MCF 10A (cell line): ENCODE data around the gene PDE6C. TPM values are rescaled to one million over a fixed set of nuclear protein-coding genes. Genes with fewer than 3 reads are reported as not detected.

ENCODE experiments used
- BruUV-seq: library from RNA; stranded (reverse); fragments of 400-500 nt; replicated peaks from 2 replicates; lab custom pipeline; 2021; lab: Mats Ljungman, UMichigan
- CTCF ChIA-PET: fragments of 300-600 bp; sonication (Branson Sonifier 250); formaldehyde crosslinking; extraction: SDS; loops from one replicate; lab custom pipeline; 2021; ENCODE audit warnings: antibody characterized with exemption, inconsistent platforms; lab: Yijun Ruan, JAX
- POLR2A ChIA-PET: fragments of 300-600, 350-650 bp; sonication (Branson Sonifier 250); formaldehyde crosslinking; extraction: SDS; loops from one replicate; lab custom pipeline; 2020; ENCODE audit warnings: antibody characterized with exemption, inconsistent platforms; lab: Yijun Ruan, JAX
- DNase-seq: peaks from one replicate; pipeline ENCODE4 v3.0.0-alpha.2; 2018; ENCODE audit not compliant: unreplicated experiment
- H3K27ac Mint-ChIP-seq: one replicate; pipeline ENCODE4 v1.8.0; 2022; ENCODE audit warnings: mild to moderate bottlenecking, low read depth, mixed read lengths; ENCODE audit not compliant: unreplicated experiment
- H3K27me3 Mint-ChIP-seq: one replicate; pipeline ENCODE4 v1.8.0; 2022; ENCODE audit warnings: mixed read lengths; ENCODE audit not compliant: insufficient read depth, unreplicated experiment
- H3K36me3 Mint-ChIP-seq: one replicate; pipeline ENCODE4 v1.8.0; 2022; ENCODE audit warnings: mild to moderate bottlenecking, moderate library complexity, mixed read lengths; ENCODE audit not compliant: insufficient read depth, unreplicated experiment
- H3K4me1 Mint-ChIP-seq: one replicate; pipeline ENCODE4 v1.8.0; 2022; ENCODE audit warnings: mixed read lengths; ENCODE audit not compliant: insufficient read depth, unreplicated experiment
- H3K4me3 Mint-ChIP-seq: one replicate; pipeline ENCODE4 v1.8.0; 2022; ENCODE audit warnings: mild to moderate bottlenecking, moderate library complexity, mixed read lengths; ENCODE audit not compliant: unreplicated experiment
- H3K9me3 Mint-ChIP-seq: one replicate; pipeline ENCODE4 v1.8.0; 2022; ENCODE audit warnings: mixed read lengths; ENCODE audit not compliant: unreplicated experiment
- CTCF ChIP-seq: fragments of 200-600 bp; IDR thresholded peaks from one replicate; pipeline ENCODE4 v1.8.0; 2022; ENCODE audit warnings: antibody characterized with exemption, mild to moderate bottlenecking; ENCODE audit not compliant: unreplicated experiment
- intact Hi-C: fragments of 100-400 bp; cut with micrococcal nuclease; formaldehyde crosslinking; loops from 2 replicates; pipeline ENCODE4 v1.14.1; 2022
- total RNA-seq: library from RNA; stranded (reverse); gene quantifications from 2 replicates; pipeline ENCODE4 v1.2.3, GENCODE V29; 2022

Gene PDE6C
- total RNA-seq, 1 experiment from 2014 or later, result not detected

GRCh38 chr10:93711891-93712290 lies 99.6 kb downstream of the PDE6C start:
- no peaks in the 10 kb centered on the region for H3K36me3 Mint-ChIP-seq
- no peak overlapping the region for H3K4me3 Mint-ChIP-seq
- no peaks in the 10 kb centered on the region for H3K4me1 Mint-ChIP-seq
- no peak for TF ChIP-seq CTCF
- DNase-seq, result no peak
- H3K27me3 Mint-ChIP-seq, result no peaks in the 10 kb centered on the region
- ChIA-PET POLR2A (no interaction called here), CTCF (no interaction called here)
- no peak overlapping the region for H3K27ac Mint-ChIP-seq
- BruUV-seq, result no TSS peak
- intact Hi-C loops, result no loop called here
- no peaks in the 10 kb centered on the region for H3K9me3 Mint-ChIP-seq

DNA sequence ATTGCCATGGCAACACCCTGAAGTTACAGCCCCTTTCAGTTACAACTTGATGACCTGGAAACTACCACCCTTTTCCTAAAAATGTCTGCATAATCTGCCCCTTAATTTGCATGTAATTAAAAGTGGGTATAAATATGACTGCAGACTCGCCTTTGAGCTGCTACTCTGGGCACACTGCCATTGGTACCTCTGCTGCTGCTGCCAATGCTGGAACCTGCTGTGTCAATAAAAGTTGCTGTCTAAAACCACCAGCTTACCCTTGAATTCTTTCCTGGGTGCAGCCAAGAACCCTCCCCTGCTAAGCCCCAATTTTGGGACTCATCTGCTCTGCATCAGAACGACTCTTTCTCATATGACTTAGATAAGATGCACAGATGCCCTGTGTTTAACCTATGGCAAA lies 100.3 kb downstream of the PDE6C start:
- Mint-ChIP-seq H3K4me3 (no peak overlapping the region), H3K27me3 (no peaks in the 10 kb centered on the region), H3K36me3 (no peaks in the 10 kb centered on the region), H3K27ac (no peak overlapping the region), H3K4me1 (no peaks in the 10 kb centered on the region), H3K9me3 (no peaks in the 10 kb centered on the region)
- ChIA-PET CTCF (no interaction called here), POLR2A (interaction anchor here (0.9 kb wide), 1 partner anchor 10 kb away, joined by 4 read pairs; the partner anchor contains the start of gene FRA10AC1)
- DNase-seq, result no peak
- TF ChIP-seq CTCF, result no peak
- no TSS peak for BruUV-seq
- intact Hi-C loops, result no loop called here

DNA sequence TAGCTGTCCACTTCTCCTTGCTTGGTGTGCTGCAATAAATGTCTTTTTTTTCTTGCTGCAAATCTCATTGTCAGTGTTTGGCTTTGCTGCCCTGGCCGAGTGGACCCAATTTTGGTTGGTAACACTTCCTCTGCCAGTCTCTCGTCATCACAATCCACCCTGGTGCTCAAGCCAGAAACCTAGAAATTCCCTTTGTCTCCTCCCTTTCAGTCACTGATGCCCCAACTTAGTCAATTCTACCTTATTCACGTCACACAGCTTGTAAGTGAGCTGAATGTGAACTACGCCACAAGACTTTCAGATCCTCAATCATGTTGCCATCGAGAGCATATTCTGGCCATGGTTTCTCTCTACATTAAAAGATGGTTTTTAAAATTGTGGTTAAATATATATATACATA lies 103.0 kb downstream of the PDE6C start:
- no peak overlapping the region for H3K27ac Mint-ChIP-seq
- POLR2A ChIA-PET, result no interaction called here
- no peaks in the 10 kb centered on the region for H3K4me1 Mint-ChIP-seq
- no peaks in the 10 kb centered on the region for H3K36me3 Mint-ChIP-seq
- intact Hi-C loops, result no loop called here
- H3K4me3 Mint-ChIP-seq, result no peak overlapping the region
- CTCF ChIA-PET, result interaction anchor here (0.8 kb wide), 1 partner anchor 100 kb away, joined by 3 read pairs; no protein-coding TSS in a partner anchor
- no peak for DNase-seq
- no peaks in the 10 kb centered on the region for H3K27me3 Mint-ChIP-seq
- no TSS peak for BruUV-seq
- no peaks in the 10 kb centered on the region for H3K9me3 Mint-ChIP-seq
- TF ChIP-seq CTCF, result no peak

Other genes with a start within 250 kb of the PDE6C start
- 167 and 181 TPM in 2 replicates for gene MYOF, start 130.2 kb upstream of the PDE6C start, total RNA-seq
- gene CEP55, start 115.9 kb upstream of the PDE6C start, total RNA-seq, result 25.2 and 39.4 TPM in 2 replicates
- gene FFAR4, start 45.9 kb upstream of the PDE6C start, total RNA-seq, result not detected in 2 replicates
- gene RBP4, start 11.3 kb upstream of the PDE6C start, total RNA-seq, result not detected in 2 replicates
- 19.3 and 25.1 TPM in 2 replicates for gene FRA10AC1, start 90.1 kb downstream of the PDE6C start, total RNA-seq
- not detected in 2 replicates for gene LGI1, start 145.4 kb downstream of the PDE6C start, total RNA-seq